Heart left ventricle (tissue), 16 donors: ENCODE data around the gene ABCB1. TPM values are rescaled to one million over a fixed set of nuclear protein-coding genes. Genes with fewer than 3 reads are reported as not detected.

Experiments
- ATAC-seq, 4 donors: fragments of 200-7000 bp; cut with Tn5 transposase; one replicate each; pipeline ENCODE4 v1.9.1; 2020 to 2022; ENCODE audit warnings: moderate library complexity in 4 of 4, mild to moderate bottlenecking in 3 of 4, moderate number of reproducible peaks in 1 of 4
- DNase-seq, 5 donors: peaks; one replicate each; pipeline ENCODE4 v3.0.0-alpha.2; 2020
- H3K27ac ChIP-seq, 12 donors: fragments of 200-600 bp; sonication (generic) in 4 of 12; one replicate each; pipeline versions ENCODE4 v1.5.0 to v1.8.0; 2016 to 2022; ENCODE audit warnings: mild to moderate bottlenecking in 2 of 12
- H3K27me3 ChIP-seq, 9 donors: fragments of 200-600 bp; sonication (generic) in 2 of 9; one replicate each; pipeline versions ENCODE4 v1.5.1 to v1.8.0; 2016 to 2022; ENCODE audit warnings: mild to moderate bottlenecking in 3 of 9
- H3K36me3 ChIP-seq, 9 donors: fragments of 200-600 bp; sonication (generic) in 2 of 9; one replicate each; pipeline versions ENCODE4 v1.5.0 to v1.8.0; 2018 to 2022; ENCODE audit warnings: mild to moderate bottlenecking in 2 of 9
- H3K4me1 ChIP-seq, 12 donors: fragments of 200-600 bp; sonication (generic) in 4 of 12; one replicate each; pipeline versions ENCODE4 v1.5.0 to v1.8.0; 2016 to 2022; ENCODE audit warnings: mild to moderate bottlenecking in 3 of 12
- H3K4me3 ChIP-seq, 12 donors: fragments of 200-600 bp; sonication (generic) in 4 of 12; one replicate each; pipeline versions ENCODE4 v1.5.0 to v1.8.0; 2017 to 2022; ENCODE audit warnings: mild to moderate bottlenecking in 9 of 12, moderate library complexity in 4 of 12
- H3K9me3 ChIP-seq, 12 donors: fragments of 200-600 bp; sonication (generic) in 4 of 12; one replicate each; pipeline versions ENCODE4 v1.5.0 to v1.8.0; 2016 to 2022; ENCODE audit warnings: mild to moderate bottlenecking in 1 of 12
- POLR2A ChIP-seq, 2 donors: fragments of 450-650 bp; IDR thresholded peaks; one replicate each; pipeline ENCODE4 v1.6.1; 2017; ENCODE audit warnings: antibody characterized with exemption in 2 of 2, mild to moderate bottlenecking in 2 of 2, moderate library complexity in 2 of 2
- WGBS, 4 donors: extraction: QIAGEN DNeasy Blood & Tissue Kit in 2 of 4; methylation state at CpG; one replicate each; pipeline versions ENCODE4 v1.1.5 to v1.1.7; 2013 to 2018; 5-methylcytosine and 5-hydroxymethylcytosine counted together
- intact Hi-C, 10 donors: fragments of 100-400 bp; cut with DNase I; formaldehyde crosslinking; loops; one replicate each; pipeline versions ENCODE4 v1.11.1 to v1.14.2; 2022
- polyA plus RNA-seq, 2 donors: library from polyadenylated mRNA; stranded (reverse); fragments of 200-250 nt; gene quantifications; one replicate each; pipeline ENCODE4 v1.2.3, GENCODE V29; 2013
- total RNA-seq, 9 donors: library from RNA; depleted of rRNA in 2 of 9; stranded (reverse); fragments of >200 nt in 2 of 9; fragmentation: NEBNext Ultra II Directional in 3 of 9; extraction: Animal tissue kit (Norgen Biotek cat#: 25700) in 3 of 9; gene quantifications; one replicate each; pipeline versions ENCODE4 v1.1.0 to v1.2.4, GENCODE V29; 2016 to 2023
- TF ChIP-seq, protein P1 (sequence below), 12 donors: fragments of 200-600 bp; sonication (generic) in 4 of 12; IDR thresholded peaks; one replicate each; pipeline versions ENCODE4 v1.5.0 to v1.8.0; 2018 to 2022; ENCODE audit warnings: antibody characterized with exemption in 12 of 12, mild to moderate bottlenecking in 5 of 12
- donor health status: ischemic (EF 13 %, LVEDD 7.1; RV severe dilation, severe dysfunction).
- donor health status: healthy with polysubstance abuse.
- donor health status: DM: no; HTN: yes; CAD: no.
- donor health status: DM: no; HTN: no; CAD: no.
- donor health status: ischemic (EF 25% LVEDD 6.9; RV normal size, moderate dysfunction).
- donor health status: ischemic (EF 25% LVEDD 5.7; RV mildly dilated, moderate dysfunction).
- donor health status: healthy.
- donor health status: DM: yes; HTN: yes; CAD: no.
- donor health status: ischemic (EF 35%, LVEDD 5.7; RV mildly dilated, moderate dysfunction).
- donor health status: nonischemic (EF 11% LVEDD 7.7; RV severe dilation, severe dysfunction).
- donor health status: DM: yes; HTN: yes; CAD: no.
- donor health status: PGD.
- donor health status: ischemic (EF 29% LVEDD 5.4; RV normal size, mild dysfunction).
- donor health status: nonischemic (EF 23%, LVEDD 6.1; RV moderate dilation, normal function).

The ABCB1 gene
- total and polyA plus RNA-seq, 11 donors, result 0.82 to 9.2 (median 6.1) TPM

DNA sequence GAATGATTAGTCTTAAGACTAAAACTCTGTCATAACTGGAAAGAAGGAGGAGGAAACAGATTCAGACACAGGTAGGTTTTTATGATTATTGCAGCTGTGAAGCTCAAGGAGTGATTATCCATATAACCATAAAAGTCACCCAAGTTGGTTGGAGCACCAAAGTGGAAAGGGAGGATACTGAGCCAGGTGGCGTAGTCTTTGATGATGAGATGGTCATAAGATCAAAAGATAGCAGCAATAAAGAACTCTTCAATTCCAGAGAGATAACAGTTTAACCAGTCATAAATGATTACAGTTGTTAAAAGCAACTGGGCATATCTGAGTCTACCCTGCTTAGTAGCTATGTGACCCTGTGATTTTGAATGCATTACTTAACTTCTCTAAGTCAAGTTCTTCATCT lies 8.4 kb downstream of the ABCB1 start:
- no peak for ATAC-seq
- WGBS, 4 donors, result 92 to 96% (median 94%) methylated on average over 1 of the region's 1 CpG
- no peaks in the 10 kb centered on the region for H3K27me3 ChIP-seq

GRCh38 chr7:87591211-87591610 lies 9.5 kb downstream of the ABCB1 start:
- H3K36me3 ChIP-seq, result no peaks in the 10 kb centered on the region
- no peaks in the 10 kb centered on the region for H3K4me1 ChIP-seq
- ATAC-seq (no peak), DNase-seq (no peak)
- intact Hi-C loops, result no loop called here
- no peaks in the 10 kb centered on the region for H3K9me3 ChIP-seq
- no peak overlapping the region for H3K4me3 ChIP-seq
- 75 to 77% (median 76%) methylated on average over 5 of the region's 5 CpGs for WGBS, 4 donors
- no peak for TF ChIP-seq POLR2A (IDR thresholded peaks at IDR 0.05)
- TF ChIP-seq, protein P1, sequence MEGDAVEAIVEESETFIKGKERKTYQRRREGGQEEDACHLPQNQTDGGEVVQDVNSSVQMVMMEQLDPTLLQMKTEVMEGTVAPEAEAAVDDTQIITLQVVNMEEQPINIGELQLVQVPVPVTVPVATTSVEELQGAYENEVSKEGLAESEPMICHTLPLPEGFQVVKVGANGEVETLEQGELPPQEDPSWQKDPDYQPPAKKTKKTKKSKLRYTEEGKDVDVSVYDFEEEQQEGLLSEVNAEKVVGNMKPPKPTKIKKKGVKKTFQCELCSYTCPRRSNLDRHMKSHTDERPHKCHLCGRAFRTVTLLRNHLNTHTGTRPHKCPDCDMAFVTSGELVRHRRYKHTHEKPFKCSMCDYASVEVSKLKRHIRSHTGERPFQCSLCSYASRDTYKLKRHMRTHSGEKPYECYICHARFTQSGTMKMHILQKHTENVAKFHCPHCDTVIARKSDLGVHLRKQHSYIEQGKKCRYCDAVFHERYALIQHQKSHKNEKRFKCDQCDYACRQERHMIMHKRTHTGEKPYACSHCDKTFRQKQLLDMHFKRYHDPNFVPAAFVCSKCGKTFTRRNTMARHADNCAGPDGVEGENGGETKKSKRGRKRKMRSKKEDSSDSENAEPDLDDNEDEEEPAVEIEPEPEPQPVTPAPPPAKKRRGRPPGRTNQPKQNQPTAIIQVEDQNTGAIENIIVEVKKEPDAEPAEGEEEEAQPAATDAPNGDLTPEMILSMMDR (IDR thresholded peaks at IDR 0.05), result no peak
- H3K27me3 ChIP-seq, result no peaks in the 10 kb centered on the region
- H3K27ac ChIP-seq, result no peak overlapping the region

More for the DNA sequence above, 8.4 kb downstream of the ABCB1 start:
- Histone ChIP-seq H3K9me3 (no peaks in the 10 kb centered on the region), H3K4me1 (no peaks in the 10 kb centered on the region), H3K4me3 (no peak overlapping the region), H3K27ac (no peak overlapping the region), H3K36me3 (no peaks in the 10 kb centered on the region)
- no peak for TF ChIP-seq POLR2A (IDR thresholded peaks at IDR 0.05)
- TF ChIP-seq, protein P1 (IDR thresholded peaks at IDR 0.05), result no peak
- intact Hi-C loops, result no loop called here
- no peak for DNase-seq

GRCh38 chr7:87590578-87590977 lies 10.1 kb downstream of the ABCB1 start:
- no peak for DNase-seq
- no peaks in the 10 kb centered on the region for H3K27me3 ChIP-seq
- H3K4me1 ChIP-seq, result no peaks in the 10 kb centered on the region
- ATAC-seq, result no peak
- no peak overlapping the region for H3K4me3 ChIP-seq
- no peaks in the 10 kb centered on the region for H3K9me3 ChIP-seq
- intact Hi-C loops, result no loop called here
- TF ChIP-seq, protein P1 (IDR thresholded peaks at IDR 0.05), result no peak
- TF ChIP-seq POLR2A (IDR thresholded peaks at IDR 0.05), result no peak
- no peaks in the 10 kb centered on the region for H3K36me3 ChIP-seq
- no peak overlapping the region for H3K27ac ChIP-seq

GRCh38 chr7:87589631-87590030 lies 11.1 kb downstream of the ABCB1 start:
- ATAC-seq, result no peak
- no peaks in the 10 kb centered on the region for H3K9me3 ChIP-seq
- 59 to 71% (median 64%) methylated on average over 1 of the region's 1 CpG for whole genome bisulfite sequencing, 4 donors

More at GRCh38 chr7:87589631-87590030, 11.1 kb downstream of the ABCB1 start:
- no peak for DNase-seq
- no peak overlapping the region for H3K27ac ChIP-seq
- TF ChIP-seq POLR2A (IDR thresholded peaks at IDR 0.05), result no peak
- TF ChIP-seq, protein P1 (IDR thresholded peaks at IDR 0.05), result no peak
- no peak overlapping the region for H3K4me3 ChIP-seq
- H3K27me3 ChIP-seq, result no peaks in the 10 kb centered on the region
- intact Hi-C loops, result no loop called here
- no peaks in the 10 kb centered on the region for H3K36me3 ChIP-seq
- no peaks in the 10 kb centered on the region for H3K4me1 ChIP-seq
